Measurements from ENCODE around the gene ZMIZ1.

Gene ZMIZ1

DNA sequence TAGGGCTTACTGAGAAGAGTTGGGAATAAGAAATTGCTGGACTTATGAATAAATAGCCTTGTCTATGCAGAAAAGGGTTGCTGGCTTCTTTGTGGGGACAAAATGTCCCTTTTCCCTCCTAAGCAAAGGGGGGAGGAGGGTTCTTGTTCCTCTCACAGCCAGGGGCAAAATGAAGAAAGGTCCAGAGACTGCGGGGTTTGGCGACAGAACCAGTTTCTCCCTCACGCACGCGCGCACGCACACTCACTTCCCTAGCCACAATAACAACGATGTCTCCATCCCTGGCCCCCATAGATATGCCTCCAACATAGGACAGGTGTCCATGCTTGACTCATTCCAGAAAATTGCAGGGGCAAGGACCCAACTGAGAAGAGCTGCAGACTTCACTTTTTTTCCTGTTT, 3.3 kb downstream of the ZMIZ1 start:
- peak overlapping the region; percentile 5 for H3K4me3 ChIP-seq (ENCODE audit: low read length)
- TF ChIP-seq, protein P1, sequence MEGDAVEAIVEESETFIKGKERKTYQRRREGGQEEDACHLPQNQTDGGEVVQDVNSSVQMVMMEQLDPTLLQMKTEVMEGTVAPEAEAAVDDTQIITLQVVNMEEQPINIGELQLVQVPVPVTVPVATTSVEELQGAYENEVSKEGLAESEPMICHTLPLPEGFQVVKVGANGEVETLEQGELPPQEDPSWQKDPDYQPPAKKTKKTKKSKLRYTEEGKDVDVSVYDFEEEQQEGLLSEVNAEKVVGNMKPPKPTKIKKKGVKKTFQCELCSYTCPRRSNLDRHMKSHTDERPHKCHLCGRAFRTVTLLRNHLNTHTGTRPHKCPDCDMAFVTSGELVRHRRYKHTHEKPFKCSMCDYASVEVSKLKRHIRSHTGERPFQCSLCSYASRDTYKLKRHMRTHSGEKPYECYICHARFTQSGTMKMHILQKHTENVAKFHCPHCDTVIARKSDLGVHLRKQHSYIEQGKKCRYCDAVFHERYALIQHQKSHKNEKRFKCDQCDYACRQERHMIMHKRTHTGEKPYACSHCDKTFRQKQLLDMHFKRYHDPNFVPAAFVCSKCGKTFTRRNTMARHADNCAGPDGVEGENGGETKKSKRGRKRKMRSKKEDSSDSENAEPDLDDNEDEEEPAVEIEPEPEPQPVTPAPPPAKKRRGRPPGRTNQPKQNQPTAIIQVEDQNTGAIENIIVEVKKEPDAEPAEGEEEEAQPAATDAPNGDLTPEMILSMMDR (conservative IDR thresholded peaks at IDR 0.05; ENCODE audit: low read depth, low read length), result no peak
- no peak for DNase-seq (ENCODE audit: low read depth)

DNA sequence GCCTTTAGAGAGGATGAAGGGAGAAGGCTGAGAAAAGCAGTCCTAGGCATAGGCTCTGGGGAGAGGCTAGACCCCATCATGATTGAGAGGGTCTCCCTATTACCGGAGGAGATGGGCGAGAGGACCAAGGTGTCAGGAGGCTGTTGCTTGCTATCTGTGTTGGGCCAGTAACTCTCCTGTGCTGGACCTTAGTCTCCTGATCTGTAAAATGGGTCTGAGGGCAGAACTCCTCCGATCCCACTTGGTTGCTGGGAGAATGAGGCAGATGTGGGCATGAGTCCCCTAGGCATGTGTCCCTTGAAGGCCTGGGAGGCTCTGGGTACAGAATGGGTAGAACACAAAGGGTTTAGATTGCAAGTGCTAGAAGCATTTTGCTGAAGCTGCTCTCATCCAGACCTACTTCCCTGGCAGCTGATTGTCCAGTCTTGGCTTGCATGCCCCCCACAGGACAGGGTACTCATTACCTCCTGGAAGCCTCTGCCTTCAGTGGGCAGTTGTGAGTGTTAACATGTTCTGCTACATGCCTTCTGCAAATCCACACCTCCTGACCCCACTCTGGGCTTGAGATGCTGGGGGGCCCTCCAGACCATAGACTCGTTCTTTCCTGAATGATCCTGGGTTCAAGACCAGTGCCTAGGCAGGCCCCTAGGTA, 4.4 kb downstream of the ZMIZ1 start:
- no peak for DNase-seq (ENCODE audit: low read depth)
- no peak overlapping the region for H3K4me3 ChIP-seq (ENCODE audit: low read length)
- TF ChIP-seq, protein P1 (conservative IDR thresholded peaks at IDR 0.05; ENCODE audit: low read depth, low read length), result peak; percentile 6

DNA sequence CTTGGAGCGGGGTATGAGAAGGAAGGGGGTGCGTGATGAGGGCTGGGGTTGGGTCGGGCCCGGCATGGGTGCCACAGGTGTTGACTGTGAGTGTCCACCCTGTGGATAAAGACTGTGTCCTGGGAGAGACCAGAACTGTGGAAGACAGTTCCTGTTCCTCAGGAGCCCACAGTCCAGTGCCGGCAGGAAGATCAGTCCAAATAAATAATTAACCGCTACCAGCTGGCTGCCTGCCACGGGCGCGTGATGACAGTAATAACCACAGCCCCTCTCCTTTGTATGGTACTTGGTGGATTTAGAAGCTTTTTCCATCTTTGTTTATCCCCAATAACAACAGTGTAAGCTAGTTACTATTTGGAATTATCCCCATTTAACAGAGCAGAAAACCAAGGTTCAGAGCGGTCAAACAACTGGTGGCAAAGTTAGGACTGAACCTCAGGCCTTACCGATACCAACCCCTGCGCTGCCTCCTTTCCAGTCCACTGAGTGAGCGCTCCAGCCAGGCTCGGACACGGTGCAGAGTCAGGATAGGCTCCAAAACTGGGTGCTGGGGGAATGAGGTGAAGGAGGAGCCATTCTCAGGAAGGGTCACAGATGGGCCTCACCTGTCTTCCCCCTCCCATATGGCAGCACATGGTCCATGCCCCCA, 5.1 kb downstream of the ZMIZ1 start:
- DNase-seq (ENCODE audit: low read depth), result no peak
- TF ChIP-seq, protein P1 (conservative IDR thresholded peaks at IDR 0.05; ENCODE audit: low read depth, low read length), result no peak
- H3K4me3 ChIP-seq (ENCODE audit: low read length), result no peak overlapping the region

DNA sequence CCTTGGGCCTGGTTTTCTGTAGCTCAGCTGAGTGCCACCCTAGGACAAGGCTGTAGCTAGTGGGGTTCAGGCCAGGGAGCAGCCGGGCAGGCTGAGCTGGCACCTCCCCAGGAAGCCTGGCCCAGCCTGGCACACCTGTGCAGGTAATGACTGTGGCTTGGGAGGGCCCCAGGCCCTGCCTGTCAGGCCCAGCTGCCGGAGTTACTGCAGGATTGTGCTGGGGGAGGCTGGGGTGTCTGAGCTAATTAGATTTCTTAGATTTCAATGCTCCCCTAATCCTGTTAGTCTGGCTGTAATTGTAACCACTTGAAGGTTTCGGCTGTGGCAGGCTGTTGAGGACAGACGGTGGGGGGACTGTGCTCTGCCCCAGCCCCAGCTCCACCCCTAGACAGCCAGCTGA, 6.0 kb downstream of the ZMIZ1 start:
- no peak for DNase-seq (ENCODE audit: low read depth)
- H3K4me3 ChIP-seq (ENCODE audit: low read length), result no peak overlapping the region
- TF ChIP-seq, protein P1 (conservative IDR thresholded peaks at IDR 0.05; ENCODE audit: low read depth, low read length), result no peak

DNA sequence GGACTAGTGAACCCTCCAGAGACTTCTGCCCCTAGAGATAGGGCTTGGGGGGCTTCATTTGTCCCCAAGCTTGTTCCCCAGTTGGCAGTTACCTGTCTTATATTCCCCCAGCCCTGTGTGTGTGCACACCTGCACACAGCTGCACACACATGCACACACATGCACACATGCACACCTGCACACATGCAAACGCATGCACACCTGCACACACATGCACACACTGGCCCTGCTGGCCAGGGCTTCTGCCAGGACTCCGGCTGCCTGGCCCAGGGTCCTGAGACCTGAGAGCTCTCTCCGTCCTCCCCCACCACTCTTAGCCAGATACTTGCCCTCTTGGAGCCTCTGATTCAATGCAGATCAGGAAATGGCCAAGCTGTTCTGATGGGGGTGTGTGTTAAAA, 6.7 kb downstream of the ZMIZ1 start:
- TF ChIP-seq, protein P1 (conservative IDR thresholded peaks at IDR 0.05; ENCODE audit: low read depth, low read length), result no peak
- H3K4me3 ChIP-seq (ENCODE audit: low read length), result no peak overlapping the region
- DNase-seq (ENCODE audit: low read depth), result no peak

DNA sequence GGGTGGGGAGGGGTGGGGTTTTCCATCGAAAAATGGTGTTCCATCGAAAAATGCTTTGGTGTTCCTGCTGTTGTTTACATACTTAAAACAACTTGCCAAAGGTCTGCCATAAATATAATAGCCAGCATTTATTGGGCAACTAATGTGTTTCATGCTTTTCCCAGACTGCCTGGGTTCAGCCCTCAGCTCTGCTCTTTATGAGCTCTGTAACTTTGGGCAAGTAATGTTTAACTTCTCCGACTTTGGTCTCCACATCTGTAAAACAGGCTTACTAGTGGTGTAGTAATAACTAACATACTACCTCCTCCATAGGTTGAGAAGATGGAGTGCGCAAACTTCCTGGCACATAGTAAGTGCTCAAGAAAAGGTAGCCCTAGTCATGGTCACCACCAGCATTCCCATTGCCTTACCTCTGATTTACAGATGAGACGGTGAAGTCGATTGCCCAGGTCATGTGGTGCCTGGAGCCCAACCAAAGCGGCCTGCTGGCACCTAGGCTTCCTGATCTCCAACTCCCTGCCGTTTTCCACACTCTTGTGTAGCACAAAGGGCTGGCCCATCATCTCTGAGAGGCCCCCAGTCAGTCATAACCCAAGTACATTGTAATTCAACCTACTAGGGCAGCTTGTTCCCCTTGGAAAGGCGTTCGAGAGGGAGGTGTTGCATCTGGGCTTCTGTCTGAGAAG, 8.9 kb downstream of the ZMIZ1 start:
- TF ChIP-seq, protein P1 (conservative IDR thresholded peaks at IDR 0.05; ENCODE audit: low read depth, low read length), result no peak

More for the DNA sequence above, 8.9 kb downstream of the ZMIZ1 start:
- H3K4me3 ChIP-seq (ENCODE audit: low read length), result no peak overlapping the region
- no peak for DNase-seq (ENCODE audit: low read depth)

Data from retinal pigment epithelial cell (primary cell).